ENCODE measurements around the gene BNC1.

DNA sequence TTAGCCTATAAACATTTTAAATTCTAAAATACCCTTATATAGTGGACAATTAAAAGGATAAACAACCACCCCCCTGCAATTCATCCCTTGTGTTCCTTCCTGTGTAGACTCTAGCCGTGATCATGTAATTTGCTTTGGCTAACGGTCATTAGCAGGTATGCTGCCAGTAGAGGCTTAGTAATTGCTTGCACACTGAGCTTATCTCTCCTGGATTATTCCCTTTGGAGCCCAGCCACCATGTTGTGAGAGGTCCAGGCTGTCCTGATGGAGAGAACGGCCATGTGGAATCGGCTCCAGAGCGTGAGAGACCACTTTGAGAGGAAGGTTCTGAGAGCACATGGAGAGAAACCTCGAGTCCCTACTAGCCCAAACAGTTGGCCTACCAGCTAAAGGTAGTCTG lies 11.0 kb upstream of the BNC1 start:
- TF ChIP-seq, protein P1, sequence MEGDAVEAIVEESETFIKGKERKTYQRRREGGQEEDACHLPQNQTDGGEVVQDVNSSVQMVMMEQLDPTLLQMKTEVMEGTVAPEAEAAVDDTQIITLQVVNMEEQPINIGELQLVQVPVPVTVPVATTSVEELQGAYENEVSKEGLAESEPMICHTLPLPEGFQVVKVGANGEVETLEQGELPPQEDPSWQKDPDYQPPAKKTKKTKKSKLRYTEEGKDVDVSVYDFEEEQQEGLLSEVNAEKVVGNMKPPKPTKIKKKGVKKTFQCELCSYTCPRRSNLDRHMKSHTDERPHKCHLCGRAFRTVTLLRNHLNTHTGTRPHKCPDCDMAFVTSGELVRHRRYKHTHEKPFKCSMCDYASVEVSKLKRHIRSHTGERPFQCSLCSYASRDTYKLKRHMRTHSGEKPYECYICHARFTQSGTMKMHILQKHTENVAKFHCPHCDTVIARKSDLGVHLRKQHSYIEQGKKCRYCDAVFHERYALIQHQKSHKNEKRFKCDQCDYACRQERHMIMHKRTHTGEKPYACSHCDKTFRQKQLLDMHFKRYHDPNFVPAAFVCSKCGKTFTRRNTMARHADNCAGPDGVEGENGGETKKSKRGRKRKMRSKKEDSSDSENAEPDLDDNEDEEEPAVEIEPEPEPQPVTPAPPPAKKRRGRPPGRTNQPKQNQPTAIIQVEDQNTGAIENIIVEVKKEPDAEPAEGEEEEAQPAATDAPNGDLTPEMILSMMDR (IDR thresholded peaks at IDR 0.05), result no peak
- no peak for TF ChIP-seq POLR2A (IDR thresholded peaks at IDR 0.05)
- no peak for TF ChIP-seq POLR2AphosphoS5 (IDR thresholded peaks at IDR 0.05)
- TF ChIP-seq EP300 (IDR thresholded peaks at IDR 0.05), result no peak
